Sigmoid colon (tissue), 4 donors: Measurements from ENCODE around the gene CORT.

ENCODE experiments used
- EP300 ChIP-seq, 4 donors: sonication (generic); formaldehyde crosslinking; IDR thresholded peaks; one replicate each; pipeline ENCODE4 v1.6.1; 2017; ENCODE audit warnings: antibody characterized with exemption in 4 of 4
- POLR2A ChIP-seq, 2 donors: fragments of 450-650 bp; IDR thresholded peaks; one replicate each; pipeline ENCODE4 v1.6.1; 2016; ENCODE audit warnings: antibody characterized with exemption in 2 of 2, mild to moderate bottlenecking in 2 of 2, moderate library complexity in 2 of 2
- POLR2AphosphoS5 ChIP-seq, 4 donors: sonication (generic); formaldehyde crosslinking; IDR thresholded peaks; one replicate each; pipeline ENCODE4 v1.6.1; 2017; ENCODE audit warnings: antibody characterized with exemption in 4 of 4
- TF ChIP-seq, protein P1 (sequence below), 4 experiments: fragments of 450-650 bp in 3 of 4; fragments of 200-600 bp in 1 of 4; IDR thresholded peaks; one replicate each; pipeline ENCODE4 v1.5.1; 2016 to 2019; ENCODE audit warnings: antibody characterized with exemption in 4 of 4, mild to moderate bottlenecking in 3 of 4, moderate library complexity in 2 of 4

DNA sequence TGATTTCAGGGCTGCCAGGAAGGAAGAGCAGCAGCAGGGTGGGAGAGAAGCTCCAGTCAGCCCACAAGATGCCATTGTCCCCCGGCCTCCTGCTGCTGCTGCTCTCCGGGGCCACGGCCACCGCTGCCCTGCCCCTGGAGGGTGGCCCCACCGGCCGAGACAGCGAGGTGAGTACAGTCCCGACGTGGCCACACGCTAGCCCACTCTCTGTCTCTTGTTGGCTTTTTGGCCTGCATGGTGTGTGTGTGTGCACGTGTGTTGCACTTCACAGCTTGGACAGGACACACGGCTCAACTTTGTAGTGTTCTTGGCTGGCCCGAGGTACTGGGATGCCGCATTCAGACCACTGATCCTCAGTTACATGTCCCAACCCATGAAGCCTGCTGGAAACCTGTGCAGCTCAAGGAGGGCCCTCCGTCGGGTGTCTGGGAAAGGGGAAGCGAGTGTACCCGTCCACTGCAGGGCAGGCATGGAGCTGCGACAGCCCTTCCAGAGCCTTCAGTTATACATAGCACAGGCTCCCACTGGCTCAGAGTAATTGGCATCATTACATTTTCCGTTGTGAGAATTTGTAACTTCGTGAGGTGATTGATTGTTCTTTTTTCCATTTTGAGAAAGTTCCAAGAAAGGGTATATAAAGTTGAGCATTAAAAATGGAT, 454 bp downstream of the CORT start:
- TF ChIP-seq, protein P1, sequence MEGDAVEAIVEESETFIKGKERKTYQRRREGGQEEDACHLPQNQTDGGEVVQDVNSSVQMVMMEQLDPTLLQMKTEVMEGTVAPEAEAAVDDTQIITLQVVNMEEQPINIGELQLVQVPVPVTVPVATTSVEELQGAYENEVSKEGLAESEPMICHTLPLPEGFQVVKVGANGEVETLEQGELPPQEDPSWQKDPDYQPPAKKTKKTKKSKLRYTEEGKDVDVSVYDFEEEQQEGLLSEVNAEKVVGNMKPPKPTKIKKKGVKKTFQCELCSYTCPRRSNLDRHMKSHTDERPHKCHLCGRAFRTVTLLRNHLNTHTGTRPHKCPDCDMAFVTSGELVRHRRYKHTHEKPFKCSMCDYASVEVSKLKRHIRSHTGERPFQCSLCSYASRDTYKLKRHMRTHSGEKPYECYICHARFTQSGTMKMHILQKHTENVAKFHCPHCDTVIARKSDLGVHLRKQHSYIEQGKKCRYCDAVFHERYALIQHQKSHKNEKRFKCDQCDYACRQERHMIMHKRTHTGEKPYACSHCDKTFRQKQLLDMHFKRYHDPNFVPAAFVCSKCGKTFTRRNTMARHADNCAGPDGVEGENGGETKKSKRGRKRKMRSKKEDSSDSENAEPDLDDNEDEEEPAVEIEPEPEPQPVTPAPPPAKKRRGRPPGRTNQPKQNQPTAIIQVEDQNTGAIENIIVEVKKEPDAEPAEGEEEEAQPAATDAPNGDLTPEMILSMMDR (IDR thresholded peaks at IDR 0.05) = no peak
- TF ChIP-seq POLR2A (IDR thresholded peaks at IDR 0.05) (no peak), EP300 (IDR thresholded peaks at IDR 0.05) (no peak), POLR2AphosphoS5 (IDR thresholded peaks at IDR 0.05) (no peak)
